HL-60/S4 treated with phorbol 12-myristate 13-acetate at 8.2 ng/mL for 4 days and 3 days (cell line): ENCODE results near the gene JCHAIN.
"Not testable (repeated sequence)": the region's sequence is repeated elsewhere in the genome, so short reads cannot be mapped to it uniquely, and the experiment has no call there.

Source experiments
- in situ Hi-C: fragments of 300-500 bp; cut with MboI; formaldehyde crosslinking; loops from 2 replicates; pipeline ENCODE4 v1.15.0; 2022; ENCODE audit warnings: low sequenced_read_pairs

The JCHAIN gene

GRCh38 chr4:70666369-70666768, at the start of gene JCHAIN:
Gene JCHAIN (minus strand): TSS chr4:70666508. CDS start chr4:70666490, 18 bp downstream.
- in situ Hi-C loops, result no loop called here

DNA sequence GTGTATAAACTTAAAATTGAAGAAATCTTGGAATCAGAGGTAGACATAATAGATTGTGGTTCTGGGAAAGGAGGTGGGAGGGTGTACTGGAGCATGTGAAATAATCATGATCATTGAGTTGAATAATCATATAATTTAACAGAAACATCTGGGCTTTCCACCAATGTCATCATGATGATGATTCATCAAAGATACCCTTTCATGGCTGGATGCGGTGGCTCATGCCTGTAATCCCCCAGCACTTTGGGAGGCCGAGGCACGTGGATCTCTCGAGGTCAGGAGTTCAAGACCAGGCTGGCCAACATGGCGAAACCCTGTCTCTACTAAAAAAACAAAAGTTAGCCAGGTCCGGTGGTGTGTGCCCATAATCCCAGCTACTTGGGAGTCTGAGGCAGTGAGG, 48.8 kb upstream of the JCHAIN start:
- in situ Hi-C loops, result no loop called here

DNA sequence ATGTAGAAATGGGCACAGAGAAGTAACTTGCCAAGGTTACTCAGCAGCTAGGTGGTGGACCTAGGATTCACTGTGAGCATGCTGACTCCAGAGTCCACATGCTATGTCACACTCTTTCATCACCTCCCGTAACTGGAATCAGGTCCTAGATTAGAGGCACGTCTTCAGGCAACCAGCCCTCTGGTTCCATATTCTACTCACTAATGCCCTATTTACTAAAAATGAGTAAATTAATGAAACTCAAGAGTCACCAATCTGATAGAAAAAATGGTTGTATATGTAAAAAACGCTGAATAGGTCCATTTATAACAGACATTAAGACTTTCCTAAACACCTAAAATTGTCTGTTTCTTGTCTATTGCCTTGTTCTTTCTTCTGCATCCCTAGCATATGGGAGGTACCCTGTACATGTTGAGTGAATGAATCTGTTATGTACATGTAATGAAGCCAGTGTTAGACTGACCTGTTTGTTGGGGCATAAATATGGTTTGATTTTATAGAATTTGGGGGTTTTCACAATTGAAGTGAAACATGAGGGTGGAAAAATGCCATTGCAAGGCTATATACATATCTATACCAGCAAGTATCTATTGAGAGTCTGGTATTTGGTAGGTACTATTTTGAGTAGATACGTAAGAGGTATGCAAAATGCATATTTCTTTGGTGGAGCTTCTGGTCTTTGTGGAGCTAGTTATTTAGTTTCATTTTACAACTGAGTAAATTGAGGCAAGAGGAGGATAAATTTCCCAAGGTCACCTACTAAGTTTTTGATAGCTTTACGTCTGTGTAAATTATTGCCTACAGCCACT, 48.0 kb upstream of the JCHAIN start:
- in situ Hi-C loops, result no loop called here

DNA sequence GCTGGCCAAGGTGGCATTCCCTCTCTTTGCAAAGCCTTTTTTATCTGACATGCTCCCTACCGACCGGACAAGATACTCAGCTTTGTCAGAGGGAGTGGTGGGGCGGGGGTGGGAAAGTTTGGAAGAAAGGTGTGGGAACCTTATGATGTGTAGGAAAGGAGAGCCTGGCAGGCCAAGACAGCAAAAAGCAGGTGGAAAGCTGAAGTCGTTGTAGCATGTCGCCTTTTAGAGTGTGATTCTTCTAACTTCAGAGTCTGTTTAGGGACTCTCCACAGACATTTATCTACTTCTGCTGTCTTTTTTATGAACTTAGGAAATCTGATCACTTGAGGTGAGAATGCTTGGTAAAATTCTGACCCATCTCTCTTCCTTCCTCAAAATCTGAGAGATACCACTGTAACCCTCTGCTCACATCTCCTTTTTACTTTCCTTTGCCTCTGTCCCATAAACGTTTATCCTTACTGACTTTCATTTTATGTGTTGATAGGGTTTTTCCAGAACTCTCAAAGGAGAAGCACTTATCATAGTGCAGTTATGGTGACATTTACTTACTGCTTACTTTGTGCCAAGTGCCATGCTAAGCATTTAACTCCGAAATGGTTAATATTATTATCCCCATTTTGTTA, 47.3 kb upstream of the JCHAIN start:
- in situ Hi-C loops, result no loop called here

GRCh38 chr4:70712604-70713452, 46.5 kb upstream of the JCHAIN start:
- in situ Hi-C loops, result no loop called here

- in situ Hi-C loops, result no loop called here
These were observed 45.8 kb upstream of the JCHAIN start for GRCh38 chr4:70712150-70712549.

DNA sequence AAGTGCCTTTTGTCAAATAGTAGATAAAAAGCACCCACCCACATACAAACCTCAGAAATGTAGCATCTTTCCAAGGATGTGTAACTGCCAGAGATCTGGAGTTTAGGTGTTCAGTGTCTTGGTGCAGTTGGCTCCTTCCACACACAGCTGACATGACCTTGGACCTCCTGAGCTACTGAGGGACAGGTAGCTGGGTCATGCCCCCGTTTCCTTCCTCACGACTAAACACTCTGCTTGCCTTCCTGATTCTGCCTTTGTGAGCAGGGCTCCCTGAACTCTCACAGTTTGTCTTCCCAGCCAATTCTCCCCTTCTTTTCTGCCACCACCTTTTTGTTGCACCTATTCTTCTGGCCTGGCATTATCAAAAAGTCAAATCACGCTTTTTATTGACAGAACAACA, 45.3 kb upstream of the JCHAIN start:
- in situ Hi-C loops, result no loop called here

- in situ Hi-C loops, result no loop called here
These were observed 43.4 kb upstream of the JCHAIN start for GRCh38 chr4:70709611-70710205.

DNA sequence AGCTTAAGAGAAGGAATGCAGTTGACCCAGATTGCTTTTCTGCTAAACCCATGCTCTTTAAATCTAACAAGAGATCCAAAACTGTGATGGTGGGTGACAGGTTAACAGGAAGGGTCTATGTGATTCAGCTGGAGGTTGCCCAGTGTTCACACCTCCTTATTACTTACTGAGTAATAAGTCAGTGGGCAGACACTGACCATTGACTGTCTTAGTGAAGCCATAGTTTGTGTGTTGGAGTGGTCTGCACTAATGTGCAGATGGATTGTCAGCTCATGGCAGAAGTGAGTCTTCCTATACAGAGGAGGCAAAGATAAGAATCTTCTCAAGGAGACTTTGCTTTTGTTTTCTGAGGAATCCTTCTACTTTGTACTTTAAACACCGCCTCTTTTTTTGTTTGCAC, 40.2 kb upstream of the JCHAIN start:
- in situ Hi-C loops, result no loop called here

GRCh38 chr4:70706044-70706461, 39.7 kb upstream of the JCHAIN start:
- in situ Hi-C loops, result no loop called here

- in situ Hi-C loops, result no loop called here
These were observed 39.1 kb upstream of the JCHAIN start for GRCh38 chr4:70705183-70706043.

DNA sequence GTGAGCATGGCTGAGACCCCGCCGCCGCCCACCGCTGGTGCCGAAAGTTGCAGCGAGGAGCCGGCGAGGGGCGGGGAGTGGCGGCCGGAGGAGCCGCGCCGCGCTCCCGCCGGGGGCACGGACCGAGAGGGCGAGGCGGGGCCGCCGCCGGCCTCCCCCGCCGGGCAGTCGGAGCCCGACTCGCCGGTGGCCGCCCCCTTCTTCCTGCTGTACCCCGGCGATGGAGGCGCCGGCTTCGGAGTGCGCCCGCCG, 38.5 kb upstream of the JCHAIN start:
- in situ Hi-C loops, result no loop called here

DNA sequence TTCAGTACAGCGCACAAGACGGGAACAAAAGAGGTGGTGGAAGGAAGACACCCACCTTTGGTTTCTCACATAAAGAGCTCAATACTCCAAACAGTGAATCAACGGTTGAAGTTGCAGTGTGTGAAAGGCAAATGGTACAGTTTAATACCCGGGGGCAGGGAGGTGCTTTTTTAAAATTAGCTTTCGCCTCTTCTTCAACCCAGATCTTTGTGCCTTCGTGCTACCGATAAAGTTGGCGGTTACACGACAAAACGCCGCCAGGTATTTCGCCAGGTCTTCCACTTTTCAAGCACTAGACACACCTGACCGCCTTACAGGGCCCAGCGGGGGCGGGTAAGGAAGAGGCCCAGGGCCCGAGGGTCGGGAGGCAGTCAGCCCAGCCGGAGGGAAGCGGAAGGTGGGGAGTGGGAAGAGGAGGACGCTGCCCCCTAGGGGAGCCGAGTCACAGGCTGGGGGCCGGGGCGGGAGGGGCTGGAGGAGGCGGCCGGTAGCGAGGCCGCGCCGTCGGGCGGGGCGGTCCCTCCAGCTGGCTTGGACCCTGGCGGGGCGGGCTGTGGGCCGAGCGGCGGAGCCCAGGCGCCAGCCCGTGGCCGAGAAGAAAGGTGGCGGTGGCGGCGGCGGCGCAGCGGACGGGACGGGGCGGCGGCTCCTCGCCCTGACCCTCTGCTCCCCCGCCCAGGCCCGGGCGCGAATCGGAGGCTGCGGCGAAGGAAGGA, 38.1 kb upstream of the JCHAIN start:
- in situ Hi-C loops, result no loop called here

- in situ Hi-C loops, result no loop called here
These were observed 37.4 kb upstream of the JCHAIN start for GRCh38 chr4:70703619-70704214.

- in situ Hi-C loops, result not testable (repeated sequence)
These were observed 36.3 kb upstream of the JCHAIN start for GRCh38 chr4:70702592-70702991.

DNA sequence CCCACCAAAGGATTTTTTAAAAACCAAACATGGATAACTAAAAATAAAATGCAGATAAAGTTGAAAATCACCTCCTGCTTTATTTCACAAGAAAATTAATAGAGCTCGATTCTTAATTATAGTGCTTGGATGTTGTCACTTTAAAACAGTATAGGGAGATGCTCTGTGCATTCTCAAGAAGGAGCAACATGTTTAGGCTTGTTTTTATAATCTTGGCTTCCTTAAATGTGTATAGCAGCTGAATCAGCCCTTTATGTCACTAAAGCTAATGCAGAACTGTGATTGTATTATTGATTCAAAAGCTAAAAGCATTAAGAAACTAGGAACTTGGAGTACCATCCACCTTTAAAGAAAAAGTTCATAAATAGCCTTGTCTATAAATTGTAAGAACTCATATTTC, 35.0 kb upstream of the JCHAIN start:
- in situ Hi-C loops, result no loop called here

- in situ Hi-C loops, result no loop called here
These were observed 34.4 kb upstream of the JCHAIN start for GRCh38 chr4:70700712-70701111.

- in situ Hi-C loops, result not testable (repeated sequence)
These were observed 32.1 kb upstream of the JCHAIN start for GRCh38 chr4:70698435-70698834.

DNA sequence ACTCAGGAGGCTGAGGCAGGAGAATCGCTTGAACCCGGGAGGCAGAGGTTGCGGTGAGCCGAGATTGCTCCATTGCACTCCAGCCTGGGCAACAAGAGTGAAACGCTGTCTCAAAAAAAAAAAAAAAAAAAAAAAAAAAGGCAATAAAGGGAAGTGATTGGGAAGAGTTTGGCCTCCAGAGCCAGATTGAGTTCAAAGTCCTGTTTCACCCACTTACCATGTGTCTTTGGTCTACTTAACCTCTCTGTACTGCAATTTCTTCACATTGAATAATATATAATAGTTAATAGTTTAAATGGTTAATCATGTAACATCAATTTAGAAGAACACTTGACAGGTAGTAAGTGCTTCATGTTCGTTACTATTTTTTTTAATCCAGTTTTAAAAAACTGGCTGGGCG, 28.3 kb upstream of the JCHAIN start:
- in situ Hi-C loops, result not testable (repeated sequence)

DNA sequence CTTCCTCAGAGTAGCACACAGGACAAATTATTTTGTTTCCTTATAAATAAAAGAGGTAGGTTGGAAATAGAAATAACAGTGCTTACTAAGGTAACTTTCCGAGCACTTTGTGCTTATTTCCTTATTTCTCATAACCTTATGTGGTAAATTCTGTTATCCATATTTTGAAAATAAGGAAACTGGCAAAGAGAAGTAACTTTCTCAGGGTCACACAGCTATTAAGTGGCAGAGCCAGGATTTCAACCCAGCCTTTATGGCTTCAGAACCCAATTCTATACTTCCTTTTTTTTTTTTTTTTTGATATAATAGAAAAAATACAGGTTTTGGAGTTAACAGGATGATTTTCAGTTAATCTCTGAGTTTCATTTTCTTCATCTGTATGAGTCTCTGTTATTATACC, 25.4 kb upstream of the JCHAIN start:
- in situ Hi-C loops, result no loop called here
